Loucy (cell line): ENCODE results near the gene PITX2.
A peak's percentile ranks its signal among the peaks of the same experiment; 100 is the strongest.

Experiments
- H2AFZ ChIP-seq: fragments of 200-600 bp; sonication (generic); 2 replicates; pipeline ENCODE4 v1.6.0; 2016; ENCODE audit warnings: antibody characterized with exemption, mild to moderate bottlenecking, low read length, moderate library complexity
- H3F3A ChIP-seq: fragments of 200-600 bp; 2 replicates; pipeline ENCODE4 v1.6.0; 2016; ENCODE audit warnings: antibody characterized with exemption, low read depth, mild to moderate bottlenecking
- H3K27me3 ChIP-seq: fragments of 200-600 bp; sonication (generic); 2 replicates; pipeline ENCODE4 v1.6.1; 2014; ENCODE audit warnings: low read length, mild to moderate bottlenecking; ENCODE audit not compliant: insufficient read depth, poor library complexity, severe bottlenecking
- H3K36me3 ChIP-seq: fragments of 200-600 bp; sonication (generic); 2 replicates; pipeline ENCODE4 v1.6.1; 2016; ENCODE audit warnings: low read length; ENCODE audit not compliant: insufficient read depth
- H3K4me1 ChIP-seq: fragments of 200-600 bp; sonication (generic); 2 replicates; pipeline ENCODE4 v1.5.1; 2014; ENCODE audit warnings: low read length, mild to moderate bottlenecking; ENCODE audit not compliant: insufficient read depth, poor library complexity, severe bottlenecking
- H3K4me2 ChIP-seq: fragments of 200-600 bp; sonication (generic); 2 replicates; pipeline ENCODE4 v1.6.0; 2014; ENCODE audit warnings: antibody characterized with exemption, low read length, low read depth, mild to moderate bottlenecking; ENCODE audit not compliant: poor library complexity, severe bottlenecking
- H3K4me3 ChIP-seq: fragments of 200-600 bp; sonication (generic); 2 replicates; pipeline ENCODE4 v1.5.1; 2014; ENCODE audit warnings: low read length, mild to moderate bottlenecking, mixed read lengths; ENCODE audit not compliant: poor library complexity, severe bottlenecking
- H3K79me2 ChIP-seq: fragments of 200-600 bp; sonication (generic); 2 replicates; pipeline ENCODE4 v1.6.1; 2014; ENCODE audit warnings: low read length; ENCODE audit not compliant: insufficient read depth
- H3K9ac ChIP-seq: fragments of 200-600 bp; sonication (generic); 2 replicates; pipeline ENCODE4 v1.6.0; 2014; ENCODE audit warnings: mild to moderate bottlenecking, low read depth, low read length, moderate library complexity; ENCODE audit not compliant: poor library complexity, severe bottlenecking
- H3K9me2 ChIP-seq: fragments of 200-600 bp; sonication (generic); replicated peaks from 2 replicates; pipeline ENCODE4 v1.6.1; 2016; ENCODE audit warnings: low read depth, low read length, mixed read lengths
- H3K9me3 ChIP-seq: fragments of 200-600 bp; sonication (generic); 2 replicates; pipeline ENCODE4 v1.6.1; 2014; ENCODE audit warnings: mild to moderate bottlenecking, antibody characterized with exemption, low read length, low read depth; ENCODE audit not compliant: insufficient read depth
- H4K20me1 ChIP-seq: fragments of 200-600 bp; sonication (generic); 2 replicates; pipeline ENCODE4 v1.6.0; 2014; ENCODE audit warnings: antibody characterized with exemption, low read length, mild to moderate bottlenecking; ENCODE audit not compliant: insufficient read depth, poor library complexity, severe bottlenecking
- CTCF ChIP-seq: fragments of 200-600 bp; sonication (generic); conservative IDR thresholded peaks from 2 replicates; pipeline ENCODE4 v1.5.1; 2014; ENCODE audit warnings: mild to moderate bottlenecking, antibody characterized with exemption, low read length
- EZH2phosphoT487 ChIP-seq: fragments of 200-600 bp; IDR thresholded peaks from 2 replicates; pipeline ENCODE4 v1.6.1; 2018; ENCODE audit warnings: antibody characterized with exemption, mild to moderate bottlenecking, moderate library complexity, borderline replicate concordance

The PITX2 gene

GRCh38 chr4:110663738-110664444 is 41.0 kb upstream of the PITX2 start:
- TF ChIP-seq CTCF (no peak), EZH2phosphoT487 (no peak)
- Histone ChIP-seq H3K4me2 (no peak overlapping the region), H3K9me3 (no peaks in the 10 kb centered on the region), H3K9me2 (no peaks in the 10 kb centered on the region; the same call in 1 of the 2 replicates), H3K79me2 (no peaks in the 10 kb centered on the region), H4K20me1 (no peaks in the 10 kb centered on the region), H3K36me3 (no peaks in the 10 kb centered on the region), H3K4me3 (no peak overlapping the region), H3F3A (no peaks in the 10 kb centered on the region), H3K4me1 (no peaks in the 10 kb centered on the region), H2AFZ (0 out of 2 replicates have a peak overlapping the region, but pooled peaks have one; percentile 24), H3K27me3 (no peaks in the 10 kb centered on the region), H3K9ac (no peak overlapping the region)

GRCh38 chr4:110663206-110663605 is 40.3 kb upstream of the PITX2 start:
- no peak overlapping the region for H3K4me2 ChIP-seq
- H3K9me2 ChIP-seq, result no peaks in the 10 kb centered on the region; the same call in 1 of the 2 replicates
- no peaks in the 10 kb centered on the region for H3K9me3 ChIP-seq
- H2AFZ ChIP-seq, result no peak overlapping the region
- H3K4me3 ChIP-seq, result no peak overlapping the region
- H4K20me1 ChIP-seq, result no peaks in the 10 kb centered on the region
- no peak overlapping the region for H3K9ac ChIP-seq
- TF ChIP-seq CTCF (no peak), EZH2phosphoT487 (no peak)
- no peaks in the 10 kb centered on the region for H3K4me1 ChIP-seq
- H3F3A ChIP-seq, result no peaks in the 10 kb centered on the region
- no peaks in the 10 kb centered on the region for H3K36me3 ChIP-seq
- no peaks in the 10 kb centered on the region for H3K79me2 ChIP-seq
- H3K27me3 ChIP-seq, result no peaks in the 10 kb centered on the region

- no peak overlapping the region for H3K9ac ChIP-seq
- no peaks in the 10 kb centered on the region for H3F3A ChIP-seq
- no peaks in the 10 kb centered on the region for H4K20me1 ChIP-seq
- H3K79me2 ChIP-seq, result no peaks in the 10 kb centered on the region
- H3K4me3 ChIP-seq, result no peak overlapping the region
- H3K27me3 ChIP-seq, result no peaks in the 10 kb centered on the region
- H3K9me2 ChIP-seq, result no peaks in the 10 kb centered on the region; the same call in 1 of the 2 replicates
- H3K4me1 ChIP-seq, result no peaks in the 10 kb centered on the region
- H3K9me3 ChIP-seq, result no peaks in the 10 kb centered on the region
- H3K36me3 ChIP-seq, result no peaks in the 10 kb centered on the region
- no peak for TF ChIP-seq EZH2phosphoT487
- no peak for TF ChIP-seq CTCF
- no peak overlapping the region for H2AFZ ChIP-seq
- no peak overlapping the region for H3K4me2 ChIP-seq
These were observed 37.9 kb upstream of the PITX2 start for GRCh38 chr4:110660755-110661154.
